Measurements from ENCODE around the gene PDE1C. TPM values are rescaled to one million over a fixed set of nuclear protein-coding genes. Genes with fewer than 3 reads are reported as not detected.

The PDE1C gene
- total RNA-seq, 2 donors from 2014 or later: 35.7 to 47.8 TPM

GRCh38 chr7:32025381-32026082 is 44.7 kb downstream of the PDE1C start:
- TF ChIP-seq CTCF (IDR thresholded peaks at IDR 0.05): no peak
- H3K36me3 ChIP-seq: no peaks in the 10 kb centered on the region
- no peaks in the 10 kb centered on the region for H3K9me3 ChIP-seq
- peaks cover 0 to 5% of the 10 kb centered on the region in 2 donors for H3K4me1 ChIP-seq
- no peak overlapping the region for H3K27ac ChIP-seq
- H3K27me3 ChIP-seq: no peaks in the 10 kb centered on the region
- no peak overlapping the region for H3K4me3 ChIP-seq
- DNase-seq (ENCODE audit: low spot score): no peak

GRCh38 chr7:32023376-32023775 is 46.8 kb downstream of the PDE1C start:
- H3K4me1 ChIP-seq: peaks cover 0 to 5% of the 10 kb centered on the region in 2 donors
- H3K27ac ChIP-seq: no peak overlapping the region
- no peak overlapping the region for H3K4me3 ChIP-seq
- no peak for TF ChIP-seq CTCF (IDR thresholded peaks at IDR 0.05)
- H3K27me3 ChIP-seq: no peaks in the 10 kb centered on the region
- no peaks in the 10 kb centered on the region for H3K9me3 ChIP-seq
- H3K36me3 ChIP-seq: no peaks in the 10 kb centered on the region
- no peak for DNase-seq (ENCODE audit: low spot score)

GRCh38 chr7:32022966-32023365 is 47.2 kb downstream of the PDE1C start:
- no peaks in the 10 kb centered on the region for H3K36me3 ChIP-seq
- TF ChIP-seq CTCF (IDR thresholded peaks at IDR 0.05): no peak
- no peak overlapping the region for H3K27ac ChIP-seq
- no peaks in the 10 kb centered on the region for H3K9me3 ChIP-seq
- H3K27me3 ChIP-seq: no peaks in the 10 kb centered on the region
- peaks cover 0 to 5% of the 10 kb centered on the region in 2 donors for H3K4me1 ChIP-seq
- DNase-seq (ENCODE audit: low spot score): no peak
- no peak overlapping the region for H3K4me3 ChIP-seq

GRCh38 chr7:32020551-32021159 is 49.6 kb downstream of the PDE1C start:
- TF ChIP-seq CTCF (IDR thresholded peaks at IDR 0.05): no peak
- no peak for DNase-seq (ENCODE audit: low spot score)
- H3K27me3 ChIP-seq: no peaks in the 10 kb centered on the region
- peaks cover 0 to 4% of the 10 kb centered on the region in 2 donors for H3K9me3 ChIP-seq
- H3K36me3 ChIP-seq: peaks cover 5% of the 10 kb centered on the region
- H3K4me3 ChIP-seq: no peak overlapping the region
- no peak overlapping the region for H3K27ac ChIP-seq
- peaks cover 0 to 1% of the 10 kb centered on the region in 2 donors for H3K4me1 ChIP-seq

- TF ChIP-seq CTCF (IDR thresholded peaks at IDR 0.05): no peak
- Histone ChIP-seq H3K4me1 (no peaks in the 10 kb centered on the region), H3K27me3 (no peaks in the 10 kb centered on the region), H3K36me3 (peaks cover 5% of the 10 kb centered on the region), H3K9me3 (peaks cover 0 to 4% of the 10 kb centered on the region in 2 donors), H3K4me3 (no peak overlapping the region), H3K27ac (no peak overlapping the region)
- DNase-seq (ENCODE audit: low spot score): no peak
These were observed 51.2 kb downstream of the PDE1C start for GRCh38 chr7:32018845-32019578.

Data from right atrium auricular region (tissue), 2 donors.